NT2/D1 (cell line): ENCODE measurements around the gene MDM2.

Experiments
- SUZ12 ChIP-seq: IDR thresholded peaks from 2 replicates; pipeline ENCODE4 v1.6.1; 2011; ENCODE audit not compliant: insufficient read length, insufficient read depth; ENCODE audit errors: extremely low read depth
- ZNF274 ChIP-seq: IDR thresholded peaks from 2 replicates; pipeline ENCODE4 v1.6.1; 2011; ENCODE audit warnings: mild to moderate bottlenecking, low read depth, low read length

DNA sequence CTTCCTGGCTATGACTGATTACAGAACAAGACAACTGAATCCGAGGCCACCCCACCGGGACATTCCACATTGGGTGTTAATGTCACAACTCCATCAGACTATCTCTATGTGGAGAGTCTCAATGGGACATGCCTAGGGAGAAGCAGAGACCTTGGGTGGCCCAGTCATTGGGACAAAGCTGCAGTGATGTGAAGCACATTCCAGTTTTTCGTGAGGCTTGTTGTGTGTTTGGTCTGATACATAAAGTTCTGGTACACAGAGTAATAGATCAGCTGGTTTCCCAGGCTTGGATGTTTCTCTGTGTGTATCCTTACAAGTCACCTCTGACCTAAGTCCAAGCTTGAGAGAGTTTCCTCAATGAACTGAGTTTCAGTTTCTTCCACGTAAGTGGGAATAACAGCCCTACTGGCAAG is 82.7 kb downstream of the MDM2 start:
- TF ChIP-seq SUZ12 = no peak
- TF ChIP-seq ZNF274 = no peak
